ENCODE data around the gene CLDN11. TPM values are rescaled to one million over a fixed set of nuclear protein-coding genes. Genes with fewer than 3 reads are reported as not detected.

The CLDN11 gene
- 0.30 and 0.33 TPM in 2 replicates for total RNA-seq (2014; rRNA removed; shearing (Covaris generic))

GRCh38 chr3:170418422-170419398 lies at the start of gene CLDN11:
Gene CLDN11, plus strand, starts transcription at chr3:170418868. Its CDS starts 199 bp downstream, at chr3:170419067.
- H3K27ac ChIP-seq, result no peak within 1 kb of the TSS
- H3K4me1 ChIP-seq, result no peaks in the 10 kb centered on the region
- DNase-seq, result peak; percentile 14 to 23

GRCh38 chr3:170368921-170369320 lies 49.7 kb upstream of the CLDN11 start:
- Histone ChIP-seq H3K27ac (no peak overlapping the region), H3K4me1 (no peaks in the 10 kb centered on the region; the same call in 1 of the 2 replicates), H3K9me3 (replicated peaks) (no peaks in the 10 kb centered on the region), H3K4me3 (no peak overlapping the region), H3K27me3 (no peaks in the 10 kb centered on the region), H3K36me3 (peaks cover 57% of the 10 kb centered on the region)
- DNase-seq, result no peak

More at GRCh38 chr3:170418422-170419398, at the start of gene CLDN11:
- H3K4me3 ChIP-seq, result peak within 1 kb of the TSS; percentile 41
- H3K36me3 ChIP-seq, result no peaks in the 10 kb centered on the region
- H3K27me3 ChIP-seq, result no peaks in the 10 kb centered on the region
- no peaks in the 10 kb centered on the region for H3K9me3 ChIP-seq (replicated peaks)

DNA sequence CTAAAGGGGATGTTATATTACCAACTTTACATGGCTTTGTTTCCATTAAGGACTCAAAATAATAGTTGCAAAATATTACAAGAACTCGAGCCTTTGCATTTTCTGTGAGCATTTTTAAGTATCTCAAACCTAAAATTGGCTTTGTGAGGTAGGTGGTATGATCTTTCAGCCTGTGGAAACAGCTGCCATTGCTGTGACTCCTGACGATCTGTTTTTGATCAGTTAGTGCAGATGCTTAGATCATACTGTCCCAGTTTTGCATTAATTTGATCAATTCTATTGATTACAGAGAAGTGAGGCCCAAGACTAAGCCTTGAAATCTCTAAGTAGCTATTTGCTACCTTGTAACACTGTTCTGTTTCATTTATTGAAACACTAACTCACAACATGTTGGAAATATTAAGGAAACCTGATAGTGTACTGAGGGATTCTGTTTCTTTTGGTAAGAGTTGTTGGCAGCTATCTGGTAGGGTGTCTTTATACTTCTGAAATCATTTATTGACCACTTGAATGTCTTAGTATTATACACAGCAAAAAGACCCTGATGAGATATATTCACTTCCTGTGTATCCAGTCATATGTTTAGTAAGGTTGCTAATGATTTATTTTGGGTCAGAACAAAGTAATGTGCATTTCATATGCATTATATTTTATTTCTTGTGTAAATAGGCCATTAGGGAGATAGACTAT lies 46.3 kb upstream of the CLDN11 start:
- peaks cover 56% of the 10 kb centered on the region for H3K36me3 ChIP-seq
- no peaks in the 10 kb centered on the region for H3K4me1 ChIP-seq
- H3K27me3 ChIP-seq, result no peaks in the 10 kb centered on the region
- no peak overlapping the region for H3K4me3 ChIP-seq
- H3K27ac ChIP-seq, result no peak overlapping the region
- no peak for DNase-seq
- no peaks in the 10 kb centered on the region for H3K9me3 ChIP-seq (replicated peaks)

DNA sequence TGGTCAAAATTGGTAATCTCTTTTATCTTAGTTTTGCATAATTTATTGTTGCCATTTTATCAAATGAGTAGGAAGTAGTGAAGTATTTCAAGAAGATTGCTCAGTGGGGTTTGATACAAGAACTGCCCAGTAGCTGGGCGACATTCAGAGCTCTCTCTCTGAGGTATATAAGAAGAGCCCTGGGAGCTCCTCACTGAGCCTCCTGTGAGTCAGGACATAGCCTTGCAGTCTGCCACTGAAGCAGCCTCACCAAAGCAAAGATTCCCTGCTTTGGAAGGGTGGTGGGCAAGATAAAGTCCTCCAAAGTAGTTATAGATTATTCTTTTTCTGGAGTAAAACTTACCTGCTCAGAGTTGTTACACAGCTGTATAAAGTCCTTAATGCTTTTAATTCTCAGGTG lies 35.1 kb upstream of the CLDN11 start:
- Histone ChIP-seq H3K36me3 (peaks cover 73% of the 10 kb centered on the region), H3K4me1 (no peaks in the 10 kb centered on the region), H3K27ac (no peak overlapping the region), H3K9me3 (replicated peaks) (no peaks in the 10 kb centered on the region), H3K4me3 (no peak overlapping the region), H3K27me3 (no peaks in the 10 kb centered on the region)
- DNase-seq, result no peak

GRCh38 chr3:170386468-170386867 lies 32.2 kb upstream of the CLDN11 start:
- H3K27me3 ChIP-seq, result no peaks in the 10 kb centered on the region
- peaks cover 76% of the 10 kb centered on the region for H3K36me3 ChIP-seq
- no peak overlapping the region for H3K27ac ChIP-seq
- no peak for DNase-seq
- H3K4me3 ChIP-seq, result no peak overlapping the region
- no peaks in the 10 kb centered on the region for H3K4me1 ChIP-seq
- H3K9me3 ChIP-seq (replicated peaks), result no peaks in the 10 kb centered on the region

DNA sequence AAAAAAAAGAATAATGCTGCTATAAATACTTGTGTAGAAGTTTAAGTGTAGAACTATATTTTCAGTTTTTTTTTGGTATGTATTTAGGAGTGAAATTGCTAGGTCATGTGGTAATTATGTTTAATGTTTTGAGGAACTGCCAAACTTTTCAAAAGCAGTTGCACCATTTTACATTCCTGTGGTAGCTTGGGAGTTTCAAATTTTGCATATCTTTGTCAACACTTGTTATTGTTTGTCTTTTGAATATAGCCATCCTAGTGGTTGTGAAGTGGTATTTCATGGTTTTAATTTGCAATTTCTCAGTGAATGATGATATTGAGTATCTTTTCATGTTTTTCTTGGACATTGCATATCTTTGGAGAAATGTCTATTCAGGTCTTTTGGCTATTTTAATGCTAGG lies 30.7 kb upstream of the CLDN11 start:
- no peak for DNase-seq
- no peak overlapping the region for H3K27ac ChIP-seq
- H3K36me3 ChIP-seq, result peaks cover 75% of the 10 kb centered on the region
- no peak overlapping the region for H3K4me3 ChIP-seq
- H3K4me1 ChIP-seq, result no peaks in the 10 kb centered on the region
- H3K27me3 ChIP-seq, result no peaks in the 10 kb centered on the region
- no peaks in the 10 kb centered on the region for H3K9me3 ChIP-seq (replicated peaks)

DNA sequence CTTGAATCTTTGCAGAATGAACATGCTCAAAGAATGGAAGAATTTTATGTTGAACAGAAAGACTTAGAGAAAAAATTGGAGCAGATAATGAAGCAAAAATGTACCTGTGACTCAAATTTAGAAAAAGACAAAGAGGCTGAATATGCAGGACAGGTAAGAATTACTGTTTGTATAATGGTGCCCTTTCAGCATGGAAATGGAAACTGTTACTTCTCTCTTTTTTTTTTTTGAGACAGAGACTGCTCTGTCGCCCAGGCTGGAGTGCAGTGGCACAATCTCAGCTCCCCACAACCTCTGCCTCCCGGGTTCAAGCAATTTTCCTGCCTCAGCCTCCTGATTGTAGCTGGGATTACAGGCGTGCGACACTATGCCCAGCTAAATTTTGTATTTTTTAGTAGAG lies 27.6 kb upstream of the CLDN11 start:
- no peak overlapping the region for H3K4me3 ChIP-seq
- H3K36me3 ChIP-seq, result peaks cover 75% of the 10 kb centered on the region
- no peaks in the 10 kb centered on the region for H3K27me3 ChIP-seq
- H3K9me3 ChIP-seq (replicated peaks), result no peaks in the 10 kb centered on the region
- no peaks in the 10 kb centered on the region for H3K4me1 ChIP-seq
- no peak for DNase-seq
- H3K27ac ChIP-seq, result no peak overlapping the region

DNA sequence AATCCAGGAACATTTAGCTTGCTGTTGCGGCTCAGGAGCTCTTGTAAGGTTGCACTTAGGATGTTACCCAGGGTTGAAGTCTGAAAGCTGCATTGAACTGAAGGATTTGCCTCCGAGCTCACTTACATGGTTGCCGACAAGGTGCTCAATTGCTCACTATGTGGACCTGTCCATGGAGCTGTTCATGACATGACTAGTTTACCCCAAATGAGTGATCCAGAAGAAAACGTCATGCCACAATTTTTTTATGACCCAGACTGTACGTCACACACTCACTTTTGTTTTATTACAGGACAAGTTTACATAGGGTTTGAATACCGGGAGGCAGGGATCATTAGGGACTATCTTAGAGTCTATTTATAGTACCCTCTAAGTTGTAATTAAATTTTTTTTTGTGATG lies 21.0 kb upstream of the CLDN11 start:
- Histone ChIP-seq H3K27ac (no peak overlapping the region), H3K4me1 (no peaks in the 10 kb centered on the region), H3K36me3 (peaks cover 31% of the 10 kb centered on the region), H3K4me3 (no peak overlapping the region), H3K27me3 (no peaks in the 10 kb centered on the region), H3K9me3 (replicated peaks) (no peaks in the 10 kb centered on the region)
- DNase-seq, result no peak

GRCh38 chr3:170405101-170405500 lies 13.6 kb upstream of the CLDN11 start:
- H3K9me3 ChIP-seq (replicated peaks), result no peaks in the 10 kb centered on the region
- no peaks in the 10 kb centered on the region for H3K27me3 ChIP-seq
- no peaks in the 10 kb centered on the region for H3K36me3 ChIP-seq

DNA sequence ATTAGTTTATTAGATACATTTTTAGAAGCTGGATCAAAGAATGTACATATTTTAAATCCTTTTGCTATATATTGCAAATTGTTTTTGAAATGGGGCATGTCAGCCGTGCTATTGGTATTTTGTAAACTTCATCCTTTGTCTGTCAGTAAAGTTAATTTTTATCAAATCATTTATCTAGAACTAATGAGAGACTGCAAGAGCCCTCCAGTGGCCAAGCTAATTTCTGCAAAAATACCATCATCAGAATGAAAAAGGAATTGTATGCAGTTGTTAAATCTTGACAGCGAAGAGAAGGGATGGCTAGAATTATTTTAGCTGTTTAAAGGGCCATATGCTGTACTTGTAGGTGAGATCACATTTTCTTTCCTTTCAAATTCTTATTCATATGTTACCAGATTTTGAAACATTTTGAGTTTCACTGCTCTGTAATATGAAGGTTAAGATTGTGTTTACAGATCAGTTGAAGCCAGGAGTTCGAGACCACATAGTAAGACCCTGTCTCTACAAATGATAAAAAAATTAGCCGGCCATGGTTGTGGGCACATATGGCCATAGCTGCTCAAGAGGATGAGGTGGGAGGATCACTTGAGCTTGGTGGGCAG lies 8.1 kb upstream of the CLDN11 start:
- Histone ChIP-seq H3K9me3 (replicated peaks) (no peaks in the 10 kb centered on the region), H3K27me3 (no peaks in the 10 kb centered on the region), H3K4me3 (no peak overlapping the region), H3K4me1 (no peaks in the 10 kb centered on the region), H3K27ac (no peak overlapping the region), H3K36me3 (no peaks in the 10 kb centered on the region)
- peak in 1 of 2 experiments; percentile 39 for DNase-seq

More at GRCh38 chr3:170405101-170405500, 13.6 kb upstream of the CLDN11 start:
- Histone ChIP-seq H3K4me1 (no peaks in the 10 kb centered on the region), H3K27ac (no peak overlapping the region), H3K4me3 (no peak overlapping the region)
- DNase-seq, result no peak

DNA sequence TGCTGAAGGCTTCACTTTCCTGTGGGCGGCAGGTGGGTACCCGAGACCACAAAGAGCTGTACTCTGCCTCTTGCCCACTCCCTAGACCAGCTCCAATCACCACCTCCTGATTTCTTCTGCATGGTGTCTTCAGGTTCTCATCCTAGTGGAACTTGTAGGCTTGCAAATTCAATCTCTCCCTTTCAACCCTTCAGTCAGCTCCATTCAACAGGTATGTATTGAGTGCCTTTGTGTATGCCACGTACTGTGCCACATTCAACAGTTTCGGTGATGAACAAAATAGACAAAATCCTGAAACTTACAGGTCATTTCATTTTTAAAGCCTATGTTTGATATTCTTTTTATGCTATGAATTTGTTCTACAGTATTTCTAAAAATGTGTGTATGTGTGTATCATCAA lies 5.4 kb upstream of the CLDN11 start:
- no peak overlapping the region for H3K4me3 ChIP-seq
- no peak overlapping the region for H3K27ac ChIP-seq
- H3K27me3 ChIP-seq, result no peaks in the 10 kb centered on the region
- no peaks in the 10 kb centered on the region for H3K9me3 ChIP-seq (replicated peaks)
- DNase-seq, result no peak
- no peaks in the 10 kb centered on the region for H3K36me3 ChIP-seq
- H3K4me1 ChIP-seq, result no peaks in the 10 kb centered on the region

DNA sequence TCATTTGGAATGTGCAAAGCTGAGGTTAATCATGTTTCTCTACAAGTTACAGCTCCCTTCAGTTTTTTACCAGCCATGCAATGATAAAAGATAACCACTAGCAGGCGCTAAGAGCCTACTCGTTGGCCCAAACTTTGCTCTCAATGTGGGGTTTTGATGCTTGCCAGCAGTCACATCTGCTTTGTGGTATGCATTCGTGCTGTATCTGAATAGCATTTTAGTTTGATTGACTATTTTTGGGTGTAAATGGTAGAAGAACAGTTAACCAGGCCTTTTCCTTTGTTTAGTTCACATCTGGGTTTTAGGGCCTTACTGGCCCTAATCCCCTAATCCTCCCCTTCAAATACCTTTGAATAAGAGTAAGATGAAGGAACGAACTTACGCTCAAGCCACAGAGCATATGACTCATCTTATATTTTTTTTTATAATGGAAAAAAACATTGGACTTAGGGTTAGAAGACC lies 4.4 kb upstream of the CLDN11 start:
- no peaks in the 10 kb centered on the region for H3K36me3 ChIP-seq
- H3K4me1 ChIP-seq, result no peaks in the 10 kb centered on the region
- no peak overlapping the region for H3K4me3 ChIP-seq
- DNase-seq, result peak; percentile 49 to 81
- no peak overlapping the region for H3K27ac ChIP-seq
- no peaks in the 10 kb centered on the region for H3K27me3 ChIP-seq
- no peaks in the 10 kb centered on the region for H3K9me3 ChIP-seq (replicated peaks)

DNA sequence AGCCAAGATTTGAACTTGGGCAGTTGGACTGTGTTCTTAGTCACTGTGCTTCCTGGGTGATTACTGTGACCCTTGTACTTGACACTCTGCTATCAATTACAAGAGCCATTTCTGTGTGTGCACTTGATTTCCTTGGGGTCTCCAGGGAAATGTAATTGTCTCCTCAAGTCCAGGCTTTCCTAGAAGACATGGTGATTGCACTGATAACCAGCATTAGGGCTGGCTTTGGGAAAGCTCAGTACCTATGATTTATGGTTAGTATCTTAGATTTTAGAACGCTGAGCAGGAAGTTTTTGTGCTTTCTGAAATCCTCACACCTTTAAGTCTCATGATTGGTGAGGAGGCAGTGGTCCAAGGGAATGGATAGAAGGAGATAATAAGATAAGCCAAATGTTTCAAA lies 1.6 kb upstream of the CLDN11 start:
- Histone ChIP-seq H3K36me3 (no peaks in the 10 kb centered on the region), H3K27me3 (no peaks in the 10 kb centered on the region), H3K27ac (no peak overlapping the region), H3K4me3 (no peak overlapping the region), H3K4me1 (no peaks in the 10 kb centered on the region), H3K9me3 (replicated peaks) (no peaks in the 10 kb centered on the region)
- DNase-seq, result no peak

DNA sequence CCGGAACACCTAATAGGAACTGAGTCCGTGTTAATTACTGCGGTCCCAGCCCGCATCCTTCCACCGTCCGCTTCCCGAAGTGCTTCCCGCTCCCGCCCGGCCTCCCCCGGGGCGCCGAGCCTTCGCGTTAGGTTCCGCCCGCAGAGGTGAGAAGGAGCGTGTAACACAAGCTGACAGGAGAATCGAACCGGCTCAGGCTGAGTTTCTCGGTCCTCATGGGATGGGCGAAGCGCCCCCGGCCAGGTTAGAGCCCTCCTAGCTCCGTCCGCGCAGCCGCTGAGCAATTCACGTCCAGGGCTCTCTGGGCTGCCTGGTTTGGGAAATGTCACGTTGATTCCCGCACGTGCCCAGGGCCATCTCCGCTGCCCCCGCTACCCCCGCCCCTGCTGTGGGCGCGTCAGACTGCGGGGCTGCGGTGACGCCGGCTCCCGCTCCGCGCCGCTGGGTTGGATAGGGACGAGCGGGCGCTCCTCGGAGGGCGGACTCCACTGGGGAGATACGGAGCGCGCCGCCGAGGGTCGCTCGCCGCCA lies 954 bp downstream of the CLDN11 start:
- no peak for DNase-seq
- Histone ChIP-seq H3K27me3 (no peaks in the 10 kb centered on the region), H3K36me3 (no peaks in the 10 kb centered on the region), H3K4me3 (no peak overlapping the region), H3K4me1 (no peaks in the 10 kb centered on the region), H3K27ac (no peak overlapping the region), H3K9me3 (replicated peaks) (no peaks in the 10 kb centered on the region)

Measured in SJCRH30 (cell line).